NCI-H2196 (cell line): Measurements from ENCODE around the gene DNAJC8.
A peak's percentile ranks its signal among the peaks of the same experiment; 100 is the strongest.

Experiments
- DNase-seq: peaks from one replicate; lab custom pipeline; 2025; ENCODE audit not compliant: unreplicated experiment; lab: John Stamatoyannopoulos, UW

DNAJC8 gene

DNA sequence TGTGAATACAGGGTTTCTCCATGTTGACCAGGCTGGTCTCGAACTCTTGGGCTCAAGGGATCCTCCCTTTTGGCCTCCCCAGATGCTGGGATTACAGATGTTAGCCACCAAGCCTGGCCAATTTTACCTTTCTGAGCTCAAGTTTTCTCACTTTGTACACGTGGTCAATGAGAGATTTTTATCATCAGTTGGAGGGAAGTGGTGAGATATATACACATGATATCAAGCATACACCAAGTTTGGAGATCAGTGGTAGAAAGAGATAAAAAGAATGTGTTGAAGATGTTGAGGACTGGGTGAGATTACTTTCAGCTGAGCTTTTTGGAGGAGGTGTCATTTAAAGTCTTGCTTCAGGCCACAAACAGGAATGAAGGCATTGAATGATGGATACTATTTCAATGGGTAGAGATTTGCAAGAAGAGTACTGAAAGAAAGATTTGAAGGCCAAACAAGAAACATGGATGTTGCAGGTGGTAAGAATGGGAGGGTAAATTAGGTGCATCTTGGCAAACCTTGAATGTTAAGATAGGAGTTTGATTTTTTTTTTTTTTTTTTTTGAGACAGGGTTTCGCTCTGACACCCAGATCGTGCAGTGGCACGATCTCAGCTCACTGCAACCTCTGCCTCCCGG is 23.5 kb upstream of the DNAJC8 start:
- DNase-seq = no peak

DNA sequence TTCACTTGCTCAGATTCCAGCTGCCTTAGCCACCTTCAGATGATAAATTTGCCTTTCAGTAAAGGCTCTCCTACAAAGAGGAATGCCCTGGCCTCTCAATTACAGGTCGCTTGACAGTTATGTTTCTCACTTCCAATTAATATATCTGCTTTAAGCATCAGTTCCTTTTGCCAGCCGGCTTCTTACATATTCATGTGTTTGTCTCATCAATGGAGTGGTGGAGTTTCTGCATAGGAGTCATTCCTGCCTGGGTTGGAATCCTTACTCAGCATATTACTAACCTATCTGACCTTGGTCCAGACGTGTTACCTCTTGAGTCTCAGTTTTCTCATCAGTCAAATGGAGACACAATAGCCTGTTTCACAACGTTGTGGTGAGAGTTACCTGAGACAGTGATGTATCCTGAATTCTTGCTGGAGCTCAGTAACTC is 17.1 kb upstream of the DNAJC8 start:
- DNase-seq = no peak

DNA sequence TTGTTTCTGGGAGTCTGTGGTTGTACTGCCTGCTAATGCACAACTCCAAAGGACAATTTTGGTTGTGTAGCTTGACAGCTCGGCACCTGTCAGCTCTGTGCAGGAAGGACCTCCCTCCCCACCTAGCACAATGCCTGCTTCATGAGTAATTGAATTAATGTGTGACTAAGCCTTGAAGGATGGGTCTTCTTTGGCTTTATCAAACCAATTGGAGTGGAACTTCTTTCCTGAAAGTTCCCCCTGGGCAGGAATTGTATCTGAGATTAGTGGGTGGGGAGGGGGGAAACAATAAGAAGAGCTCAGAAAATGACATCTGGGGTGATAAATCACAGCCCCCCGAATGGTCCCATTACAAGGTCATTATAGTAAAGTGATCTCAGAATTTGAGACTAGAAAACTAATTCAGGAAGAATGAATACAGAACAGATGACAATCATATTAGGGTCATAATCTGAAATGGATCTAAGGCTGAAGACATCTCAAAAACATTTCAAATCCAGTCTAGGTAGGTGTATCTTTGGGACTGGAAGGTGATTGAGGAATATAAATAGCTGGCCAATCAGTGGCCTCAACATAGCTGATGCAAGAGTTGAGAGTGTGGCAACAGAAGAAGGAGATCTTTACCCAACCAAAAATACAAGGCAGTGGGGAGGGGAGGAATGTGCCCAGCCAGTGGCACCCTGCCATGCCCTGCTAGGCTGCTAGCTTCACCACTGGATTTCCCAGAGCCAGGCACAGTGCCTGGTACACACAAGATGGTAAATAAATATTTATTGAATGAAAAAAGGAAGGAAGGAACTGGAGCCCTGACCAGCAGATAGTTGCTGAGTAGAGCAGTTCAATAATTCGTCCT is 16.4 kb upstream of the DNAJC8 start:
- DNase-seq = peak; percentile 55

DNA sequence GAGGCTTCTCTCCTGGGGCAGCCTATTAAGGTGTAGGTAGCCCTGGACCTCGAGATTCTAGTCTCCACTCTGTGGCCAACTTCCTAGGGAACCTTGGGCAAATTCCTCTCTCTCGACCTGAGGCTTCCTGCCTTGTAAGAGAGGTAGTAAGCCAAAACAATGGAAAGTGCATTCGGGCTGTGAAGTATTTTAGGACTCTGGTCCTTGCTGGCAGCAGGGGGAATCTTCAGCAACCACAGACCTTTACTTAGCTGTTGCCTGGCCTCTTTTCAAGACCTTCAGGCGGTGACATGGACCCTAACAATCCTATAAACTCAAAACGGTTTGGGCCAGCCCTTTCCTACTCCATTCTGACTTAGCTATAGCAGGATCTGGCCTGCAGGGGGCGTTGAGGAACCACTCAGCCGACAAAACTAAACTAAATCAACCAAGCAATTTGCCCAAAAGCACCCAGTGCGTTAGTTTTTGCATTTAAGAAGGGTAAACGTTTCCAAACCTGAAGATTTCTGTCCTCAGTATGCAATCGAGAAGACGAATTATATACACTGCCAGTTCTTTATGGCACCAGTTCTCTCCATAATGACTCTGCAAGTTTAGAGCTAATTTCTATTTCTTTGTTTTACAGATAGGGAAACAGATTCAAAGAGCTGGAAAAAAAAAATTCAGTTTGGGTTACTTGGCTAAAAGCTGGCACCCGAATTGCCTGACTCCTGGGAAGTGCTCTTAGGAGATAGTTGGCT is 15.6 kb upstream of the DNAJC8 start:
- DNase-seq = peak; percentile 82

DNA sequence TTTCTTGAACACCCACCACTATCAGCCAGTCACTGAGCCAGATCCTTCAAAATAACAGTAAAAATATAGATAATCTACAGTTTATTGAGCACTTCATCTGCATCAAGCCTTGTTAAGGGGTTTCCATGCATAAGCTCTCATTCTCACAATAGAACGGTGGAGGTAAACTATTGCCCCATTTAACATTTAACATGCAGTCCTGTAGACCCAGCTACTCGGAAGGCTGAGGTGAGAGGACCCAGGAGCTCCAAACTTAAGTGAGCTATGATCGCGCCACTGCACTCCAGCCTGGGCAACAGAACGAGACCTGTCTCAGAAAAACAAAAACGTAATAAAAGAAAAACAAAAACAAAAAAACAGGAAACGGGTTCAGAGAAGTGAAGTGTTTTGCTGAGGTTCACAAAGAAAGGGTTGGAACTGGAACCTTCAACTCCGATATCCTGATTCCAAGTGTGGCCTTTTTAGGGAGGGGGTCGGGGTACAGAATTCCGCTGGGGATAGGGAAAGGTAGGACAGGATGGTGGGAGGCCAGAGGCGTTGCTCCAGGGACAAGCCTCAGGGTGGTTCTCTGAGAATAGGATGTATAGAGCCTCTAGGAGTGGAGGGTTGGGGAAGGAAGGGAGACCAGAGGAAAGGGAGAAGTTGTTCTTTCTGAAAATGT is 14.9 kb upstream of the DNAJC8 start:
- no peak for DNase-seq

- peak; percentile 10 for DNase-seq
Observed at GRCh38 chr1:28246427-28246832, 13.6 kb upstream of the DNAJC8 start.

GRCh38 chr1:28244549-28245251 is 11.9 kb upstream of the DNAJC8 start:
- no peak for DNase-seq

DNA sequence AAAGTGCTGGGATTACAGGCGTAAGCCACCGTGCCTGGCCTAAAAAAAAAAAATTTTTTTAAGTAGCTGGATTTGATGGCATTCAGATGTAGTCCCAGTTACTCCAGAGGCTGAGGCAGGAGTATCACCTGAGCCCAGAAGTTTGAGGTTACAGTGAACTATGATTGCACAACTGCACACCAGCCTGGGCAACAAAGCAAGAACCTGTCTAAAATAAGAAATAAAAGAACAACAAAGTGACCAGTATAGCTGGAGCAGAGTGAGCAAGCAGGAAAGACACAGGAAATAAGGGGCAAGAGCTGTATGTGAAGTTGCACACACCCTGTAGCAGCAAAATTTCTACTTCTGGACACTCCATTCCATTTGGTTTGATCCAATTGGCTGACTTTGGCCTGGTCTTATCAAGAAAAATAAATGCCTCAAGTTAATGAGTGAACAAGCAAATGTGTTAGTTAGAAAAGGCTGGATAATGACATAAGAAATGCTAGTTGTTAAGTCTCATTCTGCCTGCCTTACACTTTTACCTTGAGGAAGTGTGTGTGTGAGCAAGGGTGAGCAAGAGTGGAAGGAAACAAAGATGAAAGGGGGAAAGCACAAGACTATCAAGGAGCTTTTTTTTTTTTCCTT is 11.0 kb upstream of the DNAJC8 start:
- no peak for DNase-seq

DNA sequence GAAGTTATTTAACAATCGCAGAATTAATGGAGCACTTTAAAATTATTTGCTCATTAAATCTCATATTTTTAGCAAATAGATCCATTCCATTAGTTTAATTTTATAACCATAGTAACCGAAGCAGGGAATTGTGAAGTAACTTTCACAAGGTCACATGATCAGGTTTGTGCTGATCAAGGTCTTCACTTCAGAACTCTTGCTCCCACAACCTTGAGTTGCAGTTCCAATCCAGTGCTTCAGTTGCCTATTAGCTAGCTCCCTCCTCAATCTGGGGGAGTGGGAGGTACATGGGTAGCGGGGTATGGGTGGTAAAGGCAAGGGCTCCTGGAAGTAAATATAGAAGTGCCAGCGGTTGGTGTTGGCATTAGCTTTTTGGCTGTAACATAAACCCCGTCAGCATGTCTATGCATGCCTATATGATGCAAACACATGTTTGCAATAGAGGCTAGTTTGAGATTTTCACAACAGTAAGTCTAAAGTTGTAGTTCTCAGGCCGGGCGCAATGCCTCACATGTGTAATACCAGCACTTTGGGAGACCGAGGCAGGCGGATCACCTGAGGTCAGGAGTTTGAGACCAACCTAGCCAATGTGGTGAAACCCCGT is 8.9 kb upstream of the DNAJC8 start:
- DNase-seq = no peak

- no peak for DNase-seq
Observed at GRCh38 chr1:28240024-28240423, 7.2 kb upstream of the DNAJC8 start.

GRCh38 chr1:28239004-28239403 is 6.2 kb upstream of the DNAJC8 start:
- no peak for DNase-seq

DNA sequence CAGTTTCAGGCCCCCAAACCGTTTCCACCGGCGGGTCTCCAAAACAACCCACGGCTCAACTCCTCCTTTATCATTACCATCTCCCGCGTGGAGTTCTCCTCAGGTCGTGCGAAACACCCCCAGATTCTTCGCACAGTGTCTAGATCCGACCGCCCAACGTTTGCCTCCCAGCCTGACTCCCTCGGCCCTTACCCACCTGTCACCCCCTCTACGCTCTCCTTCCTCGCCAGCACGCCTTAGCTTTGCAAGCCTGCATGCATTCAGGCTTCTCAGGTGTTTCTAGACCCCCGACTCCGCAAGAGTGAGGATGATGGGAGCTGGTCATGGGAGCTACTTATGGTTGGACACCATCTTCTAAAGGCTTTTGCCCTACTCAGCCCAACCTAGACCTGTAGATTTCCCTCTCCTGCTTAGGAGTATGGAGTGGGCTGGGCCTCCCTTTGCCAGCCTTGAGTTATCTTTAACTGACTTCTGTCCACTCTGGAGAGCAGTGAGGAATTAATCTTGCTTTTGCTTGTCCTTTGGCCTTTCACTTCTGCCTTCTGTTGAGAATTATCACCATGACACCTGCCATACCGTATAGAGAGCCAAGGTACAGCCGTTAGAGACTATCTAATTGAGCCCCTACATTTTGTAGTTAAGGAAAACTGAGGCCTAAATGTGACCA is 4.0 kb upstream of the DNAJC8 start:
- no peak for DNase-seq

DNA sequence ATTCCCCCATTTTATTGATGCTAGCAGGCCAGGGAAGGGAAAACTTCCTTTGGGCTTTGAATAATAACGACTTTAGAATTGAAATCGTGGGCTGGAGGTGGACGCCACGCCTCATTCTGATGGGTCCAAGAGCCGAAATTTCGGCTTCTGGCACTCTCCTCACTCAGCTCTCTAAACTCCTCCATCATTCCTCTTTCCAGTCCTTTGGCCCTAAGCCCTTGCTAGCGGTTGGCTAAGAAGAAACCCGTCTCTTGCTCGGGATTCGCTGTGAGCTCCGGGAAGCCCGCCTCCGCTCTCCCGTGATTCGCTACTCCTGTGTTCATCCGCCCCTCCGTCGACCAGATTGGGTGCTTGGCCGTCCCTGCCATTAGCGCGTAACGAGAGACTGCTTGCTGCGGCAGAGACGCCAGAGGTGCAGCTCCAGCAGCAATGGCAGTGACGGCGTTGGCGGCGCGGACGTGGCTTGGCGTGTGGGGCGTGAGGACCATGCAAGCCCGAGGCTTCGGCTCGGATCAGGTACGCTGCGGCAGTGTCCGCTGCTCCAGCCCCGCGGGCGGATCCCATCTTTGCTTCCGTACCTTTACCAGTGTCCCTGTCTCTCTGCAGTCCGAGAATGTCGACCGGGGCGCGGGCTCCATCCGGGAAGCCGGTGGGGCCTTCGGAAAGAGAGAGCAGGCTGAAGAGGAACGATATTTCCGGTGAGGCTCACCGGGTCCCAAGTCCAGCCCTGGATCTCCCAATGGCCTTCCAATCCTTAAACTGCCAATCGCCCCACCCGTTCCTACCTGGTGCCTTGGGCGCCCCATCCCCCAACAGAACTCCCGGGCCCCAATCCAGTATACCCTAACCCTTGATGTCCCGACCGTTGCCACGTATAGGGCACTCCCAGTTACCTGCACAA is 3.2 kb upstream of the DNAJC8 start, which contains the start of gene ATP5IF1:
Gene ATP5IF1, plus strand, starts transcription at position 370 of the 901 bp plus-strand sequence. Its CDS starts 60 bp downstream, at position 430.
- peak; percentile 97 for DNase-seq

DNA sequence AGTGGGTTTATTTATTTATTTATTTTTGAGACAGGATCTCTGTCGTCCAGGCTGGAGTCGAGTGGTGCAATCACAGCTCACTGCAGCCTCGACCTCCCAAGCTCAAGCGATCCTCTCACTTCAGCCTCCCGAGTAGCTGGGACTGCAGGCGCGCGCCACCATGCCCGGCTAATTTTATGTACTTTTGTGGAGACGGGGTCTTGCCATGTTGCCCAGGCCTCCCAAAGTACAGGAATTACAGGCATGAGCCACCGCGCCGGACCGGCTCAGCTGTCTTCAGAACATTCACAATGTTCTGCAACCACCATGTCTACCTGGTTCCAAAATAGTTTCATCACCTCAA is 406 bp upstream of the DNAJC8 start:
- no peak for DNase-seq

- no peak for DNase-seq
Observed at GRCh38 chr1:28229996-28230395, 2.8 kb downstream of the DNAJC8 start.

GRCh38 chr1:28229089-28229488 is 3.7 kb downstream of the DNAJC8 start:
- DNase-seq = no peak

GRCh38 chr1:28213315-28213714 is 19.5 kb downstream of the DNAJC8 start:
- DNase-seq = no peak

DNA sequence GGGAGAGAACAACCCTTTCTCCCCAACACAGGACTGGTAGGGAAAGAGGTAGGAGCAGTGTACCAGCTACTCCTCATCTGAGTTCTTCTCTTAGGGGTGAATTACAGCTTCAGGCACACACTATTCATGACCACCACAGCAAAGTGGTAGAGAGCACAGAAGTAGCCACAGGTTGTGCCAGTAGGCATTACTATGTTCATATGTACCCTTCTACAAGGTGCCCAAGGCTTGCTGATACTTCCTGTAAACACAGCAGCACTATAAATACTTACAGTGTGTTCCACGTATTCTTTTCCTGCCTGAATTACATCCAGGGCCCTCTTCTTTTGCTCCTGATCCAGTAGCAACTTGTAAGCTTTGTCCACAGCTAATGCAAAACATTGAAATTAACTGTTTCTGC is 23.1 kb downstream of the DNAJC8 start:
- DNase-seq = no peak
